HG03097 (cell line): ENCODE results near the gene PKHD1.

Experiments
- ATAC-seq: cut with Tn5 transposase; IDR thresholded peaks from one replicate; pipeline ENCODE4 v1.9.1; 2021; ENCODE audit not compliant: unreplicated experiment, low FRiP score

PKHD1 gene

DNA sequence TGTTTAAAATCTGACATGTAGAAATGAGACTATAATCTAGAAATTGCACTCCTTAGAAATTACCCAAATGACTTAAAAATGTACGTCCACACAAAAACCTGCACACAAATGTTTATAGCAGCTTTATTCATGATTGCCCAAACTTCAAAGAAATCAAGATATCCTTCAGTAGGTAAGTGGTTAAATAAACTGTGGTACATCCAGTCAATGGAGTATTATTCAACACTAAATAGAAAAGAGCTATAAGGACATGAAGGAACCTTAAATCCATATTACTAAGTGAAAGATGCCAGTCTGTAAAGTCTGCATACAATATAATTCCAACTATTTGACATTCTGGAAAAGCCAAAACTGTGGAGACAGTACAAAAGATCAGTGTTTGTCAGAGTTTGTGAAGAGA is 513.4 kb downstream of the PKHD1 start:
- ATAC-seq: no peak

DNA sequence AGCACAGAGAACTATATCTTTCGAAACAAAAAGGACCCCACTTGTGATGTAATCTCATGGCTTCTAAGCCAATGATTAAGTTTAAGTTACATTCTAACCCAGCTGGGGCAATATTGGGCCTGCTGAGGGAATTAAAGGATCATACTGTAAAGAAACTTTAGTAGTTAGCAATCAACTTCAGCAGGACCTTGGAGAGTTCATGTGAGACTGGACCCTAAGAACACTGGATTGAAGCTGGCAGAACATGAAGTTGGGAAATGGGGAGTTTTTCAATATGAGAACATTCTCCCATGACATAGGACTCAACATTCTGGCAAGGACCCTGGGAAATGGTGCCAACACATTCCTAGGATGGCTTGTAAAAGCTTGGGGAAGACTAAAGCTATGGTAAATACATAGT is 516.2 kb downstream of the PKHD1 start:
- ATAC-seq: no peak

DNA sequence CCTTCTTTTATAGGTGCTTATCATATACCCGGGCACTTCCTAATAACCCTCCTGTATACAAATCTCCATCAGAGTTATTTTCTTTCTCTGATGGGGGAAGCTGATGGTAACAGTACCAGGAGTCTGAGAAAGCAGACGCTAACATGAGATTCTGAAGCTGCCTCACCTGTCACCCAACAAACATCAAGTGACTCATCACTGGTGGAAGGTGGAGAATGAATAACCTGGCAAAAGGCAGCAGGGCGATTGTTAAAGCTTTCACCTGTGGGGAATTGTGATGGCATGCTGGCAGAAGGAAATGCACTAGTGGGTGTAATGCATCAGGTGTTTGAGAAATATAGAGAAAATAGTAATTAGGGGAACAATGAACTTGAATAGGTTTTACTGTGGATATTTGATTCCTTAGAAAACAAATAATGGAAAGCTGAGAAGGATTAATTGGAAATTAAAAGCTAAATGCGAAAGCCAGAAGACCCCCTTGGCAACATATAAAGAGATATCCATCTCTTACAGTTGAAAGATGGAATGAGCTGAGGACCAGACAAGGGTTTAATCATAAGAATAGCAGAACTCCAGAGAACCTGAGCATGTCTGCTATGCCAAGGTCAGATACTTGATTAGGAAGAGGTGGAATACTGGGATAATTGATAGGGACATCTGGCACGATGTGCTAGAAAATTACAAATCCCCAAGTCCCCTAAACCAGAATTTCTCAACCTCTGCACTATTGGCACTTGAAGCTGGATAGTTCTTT is 517.1 kb downstream of the PKHD1 start:
- ATAC-seq: no peak

DNA sequence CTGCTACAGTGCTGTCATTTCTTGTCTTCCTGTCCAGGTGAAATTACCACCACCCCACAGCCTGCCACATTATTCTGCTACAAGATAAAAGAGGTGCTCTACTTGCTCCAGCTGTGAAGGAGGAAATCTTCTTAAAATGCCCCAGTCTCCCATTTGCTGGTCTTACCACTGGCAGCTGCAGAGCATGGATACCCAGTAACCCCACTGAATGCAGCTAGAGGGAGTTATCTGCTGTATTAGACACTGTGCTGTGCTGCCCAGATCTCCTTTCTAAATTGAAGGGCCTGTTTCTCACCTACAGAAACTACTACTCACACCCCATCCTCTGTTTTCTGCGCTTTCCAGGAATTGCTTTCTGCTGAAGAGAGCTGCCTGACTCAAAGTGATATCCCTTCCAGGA is 517.8 kb downstream of the PKHD1 start:
- ATAC-seq: no peak

DNA sequence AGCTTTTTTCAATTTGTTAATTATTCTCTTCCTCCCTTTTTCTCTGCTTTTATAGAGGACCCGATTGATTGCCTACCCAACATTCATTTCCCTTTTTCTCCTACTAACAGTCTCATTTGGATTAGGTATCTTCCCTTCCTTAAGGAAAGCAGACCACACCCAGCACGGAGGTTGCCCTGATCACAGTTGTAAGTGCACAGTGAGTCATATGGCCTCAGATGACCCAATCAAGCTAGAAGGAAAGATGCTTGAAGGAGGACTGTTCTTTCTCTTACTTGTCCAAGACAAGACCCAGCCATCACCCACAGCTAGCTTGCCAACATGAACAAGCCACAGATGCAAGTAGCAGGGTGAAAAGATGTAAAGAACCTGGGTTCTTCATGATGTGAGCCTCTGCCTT is 518.6 kb downstream of the PKHD1 start:
- no peak for ATAC-seq

DNA sequence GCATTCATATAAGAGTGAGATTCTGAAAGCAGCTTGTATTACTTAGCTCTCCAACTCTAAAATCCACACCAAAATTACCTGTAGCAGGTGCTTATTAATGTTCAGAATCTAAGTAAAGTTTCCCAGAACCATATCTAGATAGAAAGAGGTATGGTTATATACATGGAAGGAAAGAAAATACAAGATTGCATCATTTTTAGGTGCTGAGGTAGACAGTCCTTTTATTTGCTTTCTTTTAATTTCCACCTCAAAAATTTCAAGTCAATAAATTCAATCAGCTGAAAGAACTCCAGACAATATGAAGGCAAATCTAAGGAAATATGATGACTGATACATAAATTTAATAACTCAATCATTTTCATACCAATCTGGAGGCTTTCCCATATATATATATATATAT is 521.9 kb downstream of the PKHD1 start:
- no peak for ATAC-seq
